Choroid plexus epithelial cell (primary cell): Measurements from ENCODE around the gene BEND6.
A peak's percentile ranks its signal among the peaks of the same experiment; 100 is the strongest.
"Not testable (repeated sequence)": the region's sequence is repeated elsewhere in the genome, so short reads cannot be mapped to it uniquely, and the experiment has no call there.

Experiments
- DNase-seq: peaks from one replicate; pipeline ENCODE4 v3.0.0-alpha.2; 2010; ENCODE audit warnings: low read depth
- H3K4me3 ChIP-seq: 2 replicates; pipeline ENCODE4 v1.5.1; 2011; ENCODE audit warnings: low read depth, mild to moderate bottlenecking, control low read depth, low read length, moderate library complexity
- CTCF ChIP-seq: conservative IDR thresholded peaks from 2 replicates; pipeline ENCODE4 v1.5.1; 2011; ENCODE audit warnings: low read depth, mild to moderate bottlenecking, control low read depth, inconsistent platforms, low read length, moderate library complexity

BEND6 gene

GRCh38 chr6:57006101-57006500 lies 51.2 kb downstream of the BEND6 start:
- H3K4me3 ChIP-seq = no peak overlapping the region
- DNase-seq = no peak
- no peak for TF ChIP-seq CTCF

GRCh38 chr6:57008069-57008468 lies 53.2 kb downstream of the BEND6 start:
- not testable (repeated sequence) for DNase-seq, H3K4me3 ChIP-seq

- H3K4me3 ChIP-seq = no peak overlapping the region
- no peak for TF ChIP-seq CTCF
- peak; percentile 33 for DNase-seq
These were observed 58.6 kb downstream of the BEND6 start for GRCh38 chr6:57013521-57013926.

- TF ChIP-seq CTCF = no peak
- no peak overlapping the region for H3K4me3 ChIP-seq
- DNase-seq = no peak
These were observed 62.2 kb downstream of the BEND6 start for GRCh38 chr6:57017069-57017468.

- no peak overlapping the region for H3K4me3 ChIP-seq
- DNase-seq = no peak
- TF ChIP-seq CTCF = no peak
These were observed 62.9 kb downstream of the BEND6 start for GRCh38 chr6:57017841-57018240.

GRCh38 chr6:57019434-57019833 lies 64.5 kb downstream of the BEND6 start:
- no peak overlapping the region for H3K4me3 ChIP-seq
- TF ChIP-seq CTCF = no peak
- no peak for DNase-seq

- peak; percentile 59 for TF ChIP-seq CTCF
- peak; percentile 75 for DNase-seq
These were observed 66.3 kb downstream of the BEND6 start for GRCh38 chr6:57021086-57021720.

More at GRCh38 chr6:57021086-57021720, 66.3 kb downstream of the BEND6 start:
- no peak overlapping the region for H3K4me3 ChIP-seq
